GM21381 (cell line): ENCODE data around the gene S1PR5.

Source experiments
- ATAC-seq: cut with Tn5 transposase; IDR thresholded peaks from one replicate; pipeline ENCODE4 v1.9.1; 2021; ENCODE audit warnings: mild to moderate bottlenecking, moderate library complexity; ENCODE audit not compliant: unreplicated experiment

The S1PR5 gene

DNA sequence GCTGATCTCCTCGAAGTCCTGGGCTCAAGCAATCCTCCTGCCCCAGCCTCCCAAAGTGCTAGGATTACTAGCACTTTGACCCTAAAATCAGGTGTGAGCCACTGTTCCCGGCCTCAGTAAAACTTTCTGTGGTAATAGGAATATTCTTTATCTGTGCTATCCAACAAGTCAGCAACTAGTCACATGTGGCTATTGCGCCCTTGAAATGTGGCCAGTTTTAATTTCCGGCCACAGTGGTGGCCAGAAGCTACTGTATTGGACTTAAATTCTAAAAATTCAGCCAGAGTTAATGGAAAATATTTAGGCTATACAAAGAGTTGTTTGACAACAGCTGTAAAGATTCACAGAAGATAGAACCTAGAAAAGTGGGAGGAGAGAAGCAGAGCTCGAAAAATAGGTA is 44.1 kb downstream of the S1PR5 start:
- no peak for ATAC-seq

DNA sequence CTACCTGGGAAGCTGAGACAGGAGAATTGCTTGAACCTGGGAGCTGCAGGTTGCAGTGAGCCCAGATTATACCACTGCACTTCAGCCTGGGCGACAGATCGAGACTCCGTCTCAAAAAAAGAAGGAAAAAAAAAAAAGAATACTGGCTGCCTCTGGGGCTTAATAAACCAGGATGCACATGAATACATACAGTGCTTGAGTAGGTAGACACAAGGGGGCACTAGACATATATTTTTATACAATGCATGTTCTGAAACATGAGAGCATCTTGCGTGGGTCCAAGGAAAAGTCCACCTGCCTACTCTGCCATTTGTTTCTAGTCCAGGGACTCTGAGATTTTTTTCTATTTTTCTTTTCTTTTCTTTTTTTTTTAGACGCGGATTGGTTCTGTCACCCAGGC is 45.3 kb downstream of the S1PR5 start:
- ATAC-seq = no peak

DNA sequence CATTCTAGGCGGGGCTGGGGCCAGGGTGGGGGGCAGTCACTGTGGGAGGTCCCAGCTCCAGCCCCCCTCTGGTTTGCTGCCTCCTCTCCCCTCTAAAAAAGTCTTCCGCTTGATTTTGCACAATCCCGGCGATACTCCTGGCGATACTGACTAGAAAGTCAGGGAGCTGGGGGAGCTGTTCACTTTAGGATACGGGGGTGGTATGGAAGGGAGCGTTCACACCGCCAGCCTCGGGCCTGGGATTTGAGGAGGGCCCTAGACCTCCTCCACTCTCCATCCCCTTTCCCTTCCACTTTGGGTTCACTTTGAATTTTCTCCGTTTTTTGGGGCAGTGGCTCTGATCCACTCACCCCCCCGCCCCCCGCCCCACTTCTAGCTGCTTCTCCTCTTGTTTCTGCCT is 49.1 kb downstream of the S1PR5 start:
- ATAC-seq = no peak

DNA sequence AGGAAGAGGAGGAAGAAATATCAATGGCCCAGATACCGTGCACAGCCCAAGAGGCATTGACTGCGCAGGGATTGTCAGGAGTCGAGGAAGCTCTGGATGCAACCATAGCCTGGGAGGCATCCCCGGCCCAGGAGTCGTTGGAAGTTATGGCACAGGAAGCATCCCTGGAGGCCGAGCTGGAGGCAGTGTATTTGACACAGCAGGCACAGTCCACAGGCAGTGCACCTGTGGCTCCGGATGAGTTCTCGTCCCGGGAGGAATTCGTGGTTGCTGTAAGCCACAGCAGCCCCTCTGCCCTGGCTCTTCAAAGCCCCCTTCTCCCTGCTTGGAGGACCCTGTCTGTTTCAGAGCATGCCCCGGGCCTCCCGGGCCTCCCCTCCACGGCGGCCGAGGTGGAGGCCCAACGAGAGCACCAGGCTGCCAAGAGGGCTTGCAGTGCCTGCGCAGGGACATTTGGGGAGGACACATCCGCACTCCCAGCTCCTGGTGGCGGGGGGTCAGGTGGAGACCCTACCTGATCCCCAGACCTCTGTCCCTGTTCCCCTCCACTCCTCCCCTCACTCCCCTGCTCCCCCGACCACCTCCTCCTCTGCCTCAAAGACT is 50.0 kb downstream of the S1PR5 start:
- no peak for ATAC-seq

DNA sequence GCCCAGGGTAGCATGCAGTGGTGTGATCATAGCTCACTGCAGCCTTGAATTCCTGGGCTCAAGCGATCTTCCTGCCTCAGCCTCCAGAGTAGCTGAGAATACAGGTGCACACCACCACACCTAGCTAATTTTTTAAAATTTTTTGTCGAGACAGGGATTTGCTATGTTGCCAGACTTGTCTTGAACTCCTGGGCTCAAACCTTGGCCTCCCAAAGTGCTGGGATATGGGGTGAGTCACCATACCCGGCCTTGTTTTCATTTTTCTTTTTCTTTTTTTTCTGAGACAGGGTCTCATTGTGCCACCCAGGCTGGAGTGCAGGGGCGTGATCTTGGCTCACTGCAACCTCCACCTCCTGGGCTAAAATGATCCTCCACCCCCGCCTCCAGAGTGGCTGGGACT is 52.8 kb downstream of the S1PR5 start:
- ATAC-seq = no peak
